ENCODE results near the gene C4BPA. TPM values are rescaled to one million over a fixed set of nuclear protein-coding genes. Genes with fewer than 3 reads are reported as not detected.

C4BPA gene
- total RNA-seq, 1 donor from 2014 or later: not detected

- no peak overlapping the region for H3K27ac Mint-ChIP-seq (ENCODE audit: unreplicated experiment)
These were observed 33.2 kb upstream of the C4BPA start for GRCh38 chr1:207070811-207071210.

GRCh38 chr1:207071426-207071825, 32.6 kb upstream of the C4BPA start:
- Mint-ChIP-seq H3K27ac (ENCODE audit: unreplicated experiment) (no peak overlapping the region), H3K36me3 (ENCODE audit: low read depth) (peaks cover 26% of the 10 kb centered on the region), H3K4me1 (ENCODE audit: low read depth) (no peaks in the 10 kb centered on the region), H3K4me3 (ENCODE audit: unreplicated experiment) (no peak overlapping the region), H3K27me3 (ENCODE audit: low read depth) (no peaks in the 10 kb centered on the region), H3K9me3 (ENCODE audit: low read depth) (no peaks in the 10 kb centered on the region)
- no peak for TF ChIP-seq CTCF (IDR thresholded peaks at IDR 0.05)
- DNase-seq (ENCODE audit: low spot score): no peak

More at GRCh38 chr1:207070811-207071210, 33.2 kb upstream of the C4BPA start:
- no peak overlapping the region for H3K4me3 Mint-ChIP-seq (ENCODE audit: unreplicated experiment)
- no peak for TF ChIP-seq CTCF (IDR thresholded peaks at IDR 0.05)
- no peak for DNase-seq (ENCODE audit: low spot score)
- H3K9me3 Mint-ChIP-seq (ENCODE audit: low read depth): no peaks in the 10 kb centered on the region
- no peaks in the 10 kb centered on the region for H3K4me1 Mint-ChIP-seq (ENCODE audit: low read depth)
- H3K36me3 Mint-ChIP-seq (ENCODE audit: low read depth): peaks cover 29% of the 10 kb centered on the region
- no peaks in the 10 kb centered on the region for H3K27me3 Mint-ChIP-seq (ENCODE audit: low read depth)

DNA sequence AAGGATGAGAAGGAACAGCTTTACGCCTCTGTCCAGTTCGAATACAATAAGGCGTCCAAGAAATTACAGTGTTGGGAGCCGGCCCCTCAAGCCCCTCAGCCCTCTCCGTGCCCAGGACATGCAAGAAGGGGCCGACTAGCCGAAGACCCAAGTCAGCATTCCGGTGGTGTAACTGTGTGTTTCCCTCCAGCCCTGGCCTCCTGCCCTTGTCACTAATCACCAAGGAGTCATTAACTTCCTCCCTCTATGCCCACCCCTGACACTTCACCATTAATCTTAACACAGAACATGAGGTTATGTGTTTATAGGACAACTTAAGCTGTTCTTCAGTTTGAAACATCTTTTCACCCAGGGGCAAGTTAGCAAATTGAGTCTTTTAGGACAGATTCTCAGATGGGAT, 31.8 kb upstream of the C4BPA start:
- H3K27ac Mint-ChIP-seq (ENCODE audit: unreplicated experiment): no peak overlapping the region
- H3K9me3 Mint-ChIP-seq (ENCODE audit: low read depth): no peaks in the 10 kb centered on the region
- H3K36me3 Mint-ChIP-seq (ENCODE audit: low read depth): peaks cover 23% of the 10 kb centered on the region
- no peak for TF ChIP-seq CTCF (IDR thresholded peaks at IDR 0.05)
- no peaks in the 10 kb centered on the region for H3K4me1 Mint-ChIP-seq (ENCODE audit: low read depth)
- DNase-seq (ENCODE audit: low spot score): no peak
- no peak overlapping the region for H3K4me3 Mint-ChIP-seq (ENCODE audit: unreplicated experiment)
- no peaks in the 10 kb centered on the region for H3K27me3 Mint-ChIP-seq (ENCODE audit: low read depth)

DNA sequence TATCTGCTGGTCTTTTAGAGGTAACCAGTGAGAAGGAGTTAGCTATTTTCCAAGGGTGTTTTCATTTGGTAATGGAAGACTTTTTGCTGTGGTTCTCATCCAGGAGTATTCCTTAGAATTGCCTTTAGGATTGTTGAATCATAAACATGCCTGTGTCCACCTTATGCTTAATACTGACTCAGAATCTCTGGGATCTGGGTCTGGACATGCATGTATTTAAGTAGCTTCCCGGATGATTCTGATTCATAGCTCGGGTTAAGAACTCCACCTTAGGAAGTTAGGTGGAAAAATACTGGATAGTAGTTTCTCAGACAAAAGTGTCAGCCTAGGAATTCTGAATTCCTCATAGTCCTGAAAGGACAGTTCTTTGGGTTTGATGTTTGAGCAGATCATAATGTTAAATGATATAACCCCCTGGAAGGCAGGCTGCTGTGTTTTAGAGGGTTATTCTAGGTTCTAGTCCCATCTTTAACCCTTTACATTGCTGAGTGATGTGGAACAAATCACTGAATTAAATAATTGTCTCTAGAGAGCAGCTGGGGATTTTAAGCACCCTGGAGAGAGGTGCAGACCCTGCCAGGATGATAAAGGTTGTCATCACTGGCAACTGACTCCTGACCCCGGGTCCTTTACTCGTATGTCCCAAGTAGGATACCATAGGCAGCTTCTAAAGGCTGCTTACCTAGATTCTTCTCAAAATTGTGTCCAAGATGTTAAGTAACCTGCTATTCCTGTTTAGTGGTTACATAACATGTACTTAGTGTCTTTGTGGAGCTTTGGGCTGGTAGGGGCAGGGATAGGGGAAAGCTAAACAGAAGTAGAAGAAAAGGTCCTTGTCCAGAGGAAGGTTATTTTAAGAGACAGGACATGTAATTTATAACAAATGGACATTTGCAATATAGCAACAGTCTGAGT, 29.9 kb upstream of the C4BPA start:
- TF ChIP-seq CTCF (IDR thresholded peaks at IDR 0.05): no peak
- Mint-ChIP-seq H3K27ac (ENCODE audit: unreplicated experiment) (no peak overlapping the region), H3K36me3 (ENCODE audit: low read depth) (peaks cover 13% of the 10 kb centered on the region), H3K27me3 (ENCODE audit: low read depth) (no peaks in the 10 kb centered on the region), H3K4me1 (ENCODE audit: low read depth) (no peaks in the 10 kb centered on the region), H3K4me3 (ENCODE audit: unreplicated experiment) (no peak overlapping the region), H3K9me3 (ENCODE audit: low read depth) (no peaks in the 10 kb centered on the region)
- DNase-seq (ENCODE audit: low spot score): no peak

DNA sequence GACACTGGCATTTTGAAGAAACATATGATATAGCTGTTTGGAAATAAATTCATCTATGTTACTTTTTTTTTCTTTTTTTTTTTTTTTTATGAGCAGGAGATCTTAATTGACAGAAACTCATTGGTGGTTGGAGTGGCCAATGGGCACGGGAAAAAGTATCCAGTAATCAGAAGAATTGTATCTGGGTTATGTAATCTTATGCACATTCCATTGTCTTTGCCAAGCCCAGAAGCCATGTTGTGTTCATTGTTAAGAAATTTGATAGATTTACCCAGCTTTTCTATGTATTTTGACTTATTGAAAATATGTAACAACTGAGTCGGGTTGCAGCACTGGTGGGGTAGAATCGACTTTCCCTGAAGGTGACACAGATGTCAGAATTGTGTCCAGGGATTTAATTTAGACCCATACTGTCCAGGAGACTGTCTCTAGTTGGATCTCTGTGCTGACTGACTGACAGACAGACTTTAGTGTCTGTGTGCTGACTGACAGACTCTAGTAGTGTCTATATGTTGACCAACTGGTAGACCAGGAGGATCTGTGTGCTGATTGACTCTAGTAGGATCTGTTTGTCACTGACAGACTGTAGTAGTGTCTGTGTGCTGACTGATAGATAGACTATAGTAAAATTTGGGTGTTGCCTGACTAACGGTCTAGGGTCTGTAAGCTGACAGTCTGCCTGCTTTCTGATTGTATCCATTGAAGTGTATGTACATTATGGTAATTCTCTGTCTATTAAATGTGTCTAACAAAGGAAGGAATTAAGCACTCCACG, 27.7 kb upstream of the C4BPA start:
- TF ChIP-seq CTCF (IDR thresholded peaks at IDR 0.05): no peak

More for the DNA sequence above, 27.7 kb upstream of the C4BPA start:
- DNase-seq (ENCODE audit: low spot score): no peak
- peaks cover 10% of the 10 kb centered on the region for H3K36me3 Mint-ChIP-seq (ENCODE audit: low read depth)
- H3K27me3 Mint-ChIP-seq (ENCODE audit: low read depth): no peaks in the 10 kb centered on the region
- no peak overlapping the region for H3K4me3 Mint-ChIP-seq (ENCODE audit: unreplicated experiment)
- no peaks in the 10 kb centered on the region for H3K9me3 Mint-ChIP-seq (ENCODE audit: low read depth)
- no peak overlapping the region for H3K27ac Mint-ChIP-seq (ENCODE audit: unreplicated experiment)
- no peaks in the 10 kb centered on the region for H3K4me1 Mint-ChIP-seq (ENCODE audit: low read depth)
